Cardiac atrium fibroblast (primary cell): ENCODE measurements around the gene HTR1D. TPM values are rescaled to one million over a fixed set of nuclear protein-coding genes. Genes with fewer than 3 reads are reported as not detected.

ENCODE experiments used
- total RNA-seq: library from RNA; depleted of rRNA; stranded (reverse); fragments of >200 nt; gene quantifications from 2 replicates; pipeline ENCODE4 v1.2.3, GENCODE V29; 2015

The HTR1D gene
- not detected in 2 replicates for total RNA-seq

GRCh38 chr1:23217421-23218115 lies at the start of gene HTR1D:
TSS of gene HTR1D (minus strand) at chr1:23217502. CDS start at chr1:23194219, 23,283 bp downstream.

DNA sequence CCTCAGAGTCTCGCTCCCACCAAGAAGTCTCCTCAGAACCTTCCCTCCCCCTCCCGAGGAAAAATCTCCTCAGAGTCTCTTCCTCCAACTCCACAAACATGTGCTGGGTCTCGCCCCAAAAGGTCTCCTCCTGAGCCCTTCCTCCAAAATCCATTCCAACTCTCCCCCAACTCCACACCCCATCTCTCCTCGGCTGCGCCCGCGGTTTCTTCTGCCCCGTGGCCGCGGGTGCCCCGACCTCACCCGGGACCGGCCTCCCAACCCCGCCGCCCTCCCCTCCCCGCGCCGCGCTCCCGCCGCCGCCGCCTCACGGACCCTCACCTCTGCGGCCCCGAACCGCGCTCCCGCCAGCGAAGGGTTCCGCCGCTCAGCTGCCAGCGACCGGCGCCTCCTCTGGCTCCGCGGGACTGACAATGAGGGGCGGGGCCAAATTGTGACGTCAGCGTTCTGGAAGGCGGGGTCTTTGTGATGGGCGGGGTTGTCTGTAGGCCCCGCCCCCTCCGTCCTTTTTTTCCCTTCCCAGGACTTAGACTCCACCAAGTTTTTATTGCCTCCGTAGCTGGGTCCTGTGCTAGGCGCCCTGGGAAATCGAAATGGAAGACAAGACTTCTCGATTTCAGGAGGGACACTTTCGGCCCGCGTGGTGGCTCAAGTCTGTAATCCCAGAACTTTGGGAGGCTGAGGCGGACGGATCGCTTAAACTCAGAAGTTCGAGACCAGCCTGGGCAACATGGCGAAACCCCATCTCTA lies 48.7 kb downstream of the HTR1D start, which contains the start of gene LUZP1:
TSS of gene LUZP1 (minus strand) at position 412 of the 750 bp plus-strand sequence.

Other genes starting within 250 kb of the HTR1D start
- gene LACTBL1, start 244.6 kb downstream of the HTR1D start, total RNA-seq: not detected in 2 replicates
- gene TEX46, start 201.7 kb downstream of the HTR1D start, total RNA-seq: not detected in 2 replicates
- gene KDM1A, start 198.0 kb downstream of the HTR1D start, total RNA-seq: 59.0 and 63.5 TPM in 2 replicates
- gene LUZP1, start 48.6 kb downstream of the HTR1D start, total RNA-seq: 20.8 and 25.9 TPM in 2 replicates
- gene HNRNPR, start 126.8 kb upstream of the HTR1D start, total RNA-seq: 66.1 and 67.1 TPM in 2 replicates
- gene ZNF436, start 152.3 kb upstream of the HTR1D start, total RNA-seq: 12.2 and 15.3 TPM in 2 replicates
- 3.2 and 3.6 TPM in 2 replicates for gene TCEA3, start 207.2 kb upstream of the HTR1D start, total RNA-seq